HG02798 (cell line): Measurements from ENCODE around the gene CACNA2D1.

Source experiments
- ATAC-seq: cut with Tn5 transposase; IDR thresholded peaks from one replicate; pipeline ENCODE4 v1.9.1; 2021; ENCODE audit warnings: mild to moderate bottlenecking; ENCODE audit not compliant: unreplicated experiment, poor library complexity

Gene CACNA2D1

GRCh38 chr7:81926154-81926553 lies 517.4 kb downstream of the CACNA2D1 start:
- no peak for ATAC-seq

DNA sequence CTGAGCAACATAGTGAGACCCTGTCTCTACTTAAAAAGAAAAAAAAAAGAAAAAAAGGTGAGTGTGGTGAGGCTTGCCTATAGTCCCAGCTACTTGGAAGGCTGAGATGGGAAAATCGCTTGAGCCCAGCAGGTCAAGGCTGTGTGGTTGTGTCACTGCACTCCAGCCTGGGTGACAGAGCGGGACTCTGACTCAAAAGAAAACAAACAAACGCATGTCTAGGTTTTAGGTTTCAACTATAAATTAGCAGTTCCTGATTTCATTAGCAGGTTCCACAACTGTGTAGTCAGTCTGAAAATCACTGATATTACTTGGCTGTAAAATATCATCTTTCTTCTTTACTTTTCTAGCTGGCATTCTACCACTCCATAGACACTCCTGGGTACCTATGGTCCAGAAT lies 518.0 kb downstream of the CACNA2D1 start:
- peak; percentile 79 for ATAC-seq

GRCh38 chr7:81924494-81924893 lies 519.1 kb downstream of the CACNA2D1 start:
- peak; percentile 45 for ATAC-seq

- no peak for ATAC-seq
These were observed 524.1 kb downstream of the CACNA2D1 start for GRCh38 chr7:81919494-81919893.

- ATAC-seq: no peak
These were observed 535.4 kb downstream of the CACNA2D1 start for GRCh38 chr7:81908220-81908619.

- peak; percentile 61 for ATAC-seq
These were observed 540.5 kb downstream of the CACNA2D1 start for GRCh38 chr7:81903115-81903514.

GRCh38 chr7:81902536-81902935 lies 541.0 kb downstream of the CACNA2D1 start:
- peak; percentile 81 for ATAC-seq
